SK-N-MC (cell line): ENCODE data around the gene CEP68.
"Not testable (repeated sequence)": the region's sequence is repeated elsewhere in the genome, so short reads cannot be mapped to it uniquely, and the experiment has no call there.

Experiments
- EZH2 ChIP-seq: fragments of 200-600 bp; sonication (generic); IDR thresholded peaks from one replicate; pipeline ENCODE4 v1.6.1; 2017; ENCODE audit warnings: antibody characterized with exemption
- FOXP2 ChIP-seq: optimal IDR thresholded peaks from 2 replicates; pipeline ENCODE3; 2011; ENCODE audit warnings: mild to moderate bottlenecking, moderate library complexity; ENCODE audit not compliant: insufficient read depth; ENCODE audit errors: extremely low read length, control extremely low read depth
- POLR2AphosphoS5 ChIP-seq: IDR thresholded peaks from 2 replicates; pipeline ENCODE4 v1.6.1; 2012; ENCODE audit warnings: mild to moderate bottlenecking, low read depth, low read length, borderline replicate concordance

DNA sequence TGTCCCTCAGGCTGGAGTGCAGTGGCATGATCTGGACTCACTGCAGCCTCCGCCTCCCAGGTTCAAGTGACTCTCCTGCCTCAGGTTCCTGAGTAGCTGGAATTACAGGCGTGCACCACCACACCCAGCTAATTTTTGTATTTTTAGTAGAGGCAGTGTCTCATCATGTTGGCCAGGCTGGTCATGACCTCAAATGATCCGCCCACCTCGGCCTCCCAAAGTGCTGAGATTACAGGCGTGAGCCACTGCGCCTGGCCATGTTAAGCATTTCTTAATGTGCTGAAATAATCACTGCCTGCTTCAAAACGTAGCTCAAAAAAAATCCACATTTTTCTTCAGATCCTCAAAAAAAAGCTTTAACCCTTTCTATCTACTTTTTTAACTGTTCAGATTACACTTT, 69.2 kb downstream of the CEP68 start:
- not testable (repeated sequence) for TF ChIP-seq POLR2AphosphoS5, EZH2, FOXP2
